Right hindlimb (tissue), 1 donor: Measurements from ENCODE around the gene ULK4.
"Not testable (repeated sequence)": the region's sequence is repeated elsewhere in the genome, so short reads cannot be mapped to it uniquely, and the experiment has no call there.

Source experiments
- DNase-seq: peaks from one replicate; pipeline ENCODE4 v3.0.0-alpha.2; 2018

Gene ULK4

DNA sequence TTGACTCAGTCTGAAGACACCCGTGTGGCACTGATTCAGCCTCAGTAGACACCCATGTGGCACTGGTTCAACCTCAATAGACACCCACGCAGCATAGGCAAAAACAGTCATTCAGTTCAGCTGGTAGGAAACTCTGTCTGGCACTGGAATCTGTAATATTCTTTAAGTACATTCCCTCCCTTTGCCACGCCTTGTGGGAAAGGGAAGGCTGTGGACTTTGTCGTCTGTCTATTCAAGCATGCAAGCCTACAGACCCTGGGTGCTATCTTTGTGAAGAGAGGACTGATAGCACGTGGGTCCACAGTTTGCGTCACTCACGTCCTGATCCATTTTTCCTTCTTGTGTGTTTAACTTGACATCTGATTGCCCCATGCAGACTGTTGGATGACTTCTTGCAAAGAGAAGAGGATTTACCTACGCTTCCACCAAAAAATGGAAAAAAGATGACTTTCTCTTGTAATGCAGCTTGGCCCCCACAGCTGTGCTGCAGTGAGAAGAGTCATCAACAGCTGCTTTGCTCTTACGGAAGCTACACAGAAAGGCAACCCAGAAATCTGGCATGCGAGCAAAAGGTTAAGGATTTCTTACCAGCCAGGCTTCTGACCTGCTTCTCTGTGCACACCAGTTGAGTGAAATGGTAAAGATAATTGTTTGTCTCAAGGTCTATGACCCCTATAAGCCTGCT, 278.1 kb downstream of the ULK4 start:
- DNase-seq, result no peak

DNA sequence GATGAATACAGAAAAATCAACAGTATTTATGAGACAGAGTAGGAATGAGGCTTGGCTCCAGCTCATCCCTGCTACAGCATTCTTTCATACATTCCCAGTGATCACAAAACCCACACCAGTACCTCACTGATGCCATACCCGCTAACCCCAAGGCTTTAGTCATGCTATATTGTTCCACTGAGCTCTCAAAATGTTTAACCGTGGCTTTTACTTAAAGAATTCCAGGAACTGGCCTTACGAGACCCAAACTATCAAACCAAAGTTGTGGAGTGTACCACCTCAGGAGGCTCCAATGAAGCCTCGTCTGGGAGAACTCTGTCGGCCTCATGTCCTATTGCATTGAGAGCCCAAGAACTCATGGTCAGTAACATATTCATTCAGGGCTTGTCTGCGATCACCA, 278.9 kb downstream of the ULK4 start:
- DNase-seq, result no peak

DNA sequence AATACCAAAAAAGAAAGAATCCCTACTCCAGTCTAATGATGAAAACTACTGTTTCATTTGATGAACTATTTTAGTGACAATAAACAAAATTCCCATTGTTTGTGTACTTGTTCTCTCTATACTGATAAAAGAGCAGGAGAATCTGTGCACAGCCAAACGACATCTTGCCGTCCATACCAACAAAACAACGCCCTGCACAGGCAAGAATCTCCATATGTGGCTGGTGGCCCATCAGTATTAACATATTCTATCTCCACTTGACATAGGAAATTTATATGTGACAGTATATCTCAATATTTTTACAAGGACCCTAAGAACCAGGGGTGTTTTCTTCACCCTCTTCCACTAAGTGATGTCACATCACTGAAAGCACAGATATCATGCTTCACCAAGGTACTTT, 279.5 kb downstream of the ULK4 start:
- no peak for DNase-seq

DNA sequence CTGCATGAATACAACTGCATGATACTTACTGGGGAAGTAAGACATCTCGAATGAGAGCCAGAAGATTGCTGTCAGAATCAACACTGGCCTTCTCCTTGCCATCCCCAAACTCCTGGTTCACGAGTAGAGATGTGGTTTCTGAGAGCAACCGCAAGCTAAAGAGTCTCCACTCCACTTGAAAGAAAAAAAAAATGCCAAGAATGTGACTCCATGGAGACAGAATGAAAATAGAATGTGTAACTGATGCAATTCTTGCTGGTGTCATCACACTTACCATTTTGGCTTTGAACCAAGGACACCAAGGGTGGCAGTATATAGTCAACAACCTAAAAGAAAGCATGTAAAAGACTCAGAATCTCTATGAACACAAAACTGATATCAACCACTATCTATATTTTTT, 280.4 kb downstream of the ULK4 start:
- no peak for DNase-seq

DNA sequence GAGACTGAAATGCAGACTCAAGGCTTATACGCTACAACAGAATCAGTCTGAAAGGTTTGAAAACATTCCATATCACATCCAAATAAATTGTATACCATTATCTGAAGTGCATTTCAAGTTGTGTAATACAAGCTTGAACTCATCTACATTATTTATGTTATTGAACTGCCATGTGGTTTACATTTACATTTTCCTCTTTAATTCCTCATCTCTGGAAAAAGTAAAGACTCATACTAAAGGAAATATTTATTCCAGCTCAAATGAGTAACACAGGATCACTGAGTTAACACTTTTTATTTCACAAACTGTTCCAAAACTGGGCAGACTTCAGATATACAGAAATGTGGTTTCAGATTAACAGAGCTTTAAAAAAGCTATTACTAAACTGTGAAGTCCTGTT, 282.5 kb downstream of the ULK4 start:
- DNase-seq, result no peak

DNA sequence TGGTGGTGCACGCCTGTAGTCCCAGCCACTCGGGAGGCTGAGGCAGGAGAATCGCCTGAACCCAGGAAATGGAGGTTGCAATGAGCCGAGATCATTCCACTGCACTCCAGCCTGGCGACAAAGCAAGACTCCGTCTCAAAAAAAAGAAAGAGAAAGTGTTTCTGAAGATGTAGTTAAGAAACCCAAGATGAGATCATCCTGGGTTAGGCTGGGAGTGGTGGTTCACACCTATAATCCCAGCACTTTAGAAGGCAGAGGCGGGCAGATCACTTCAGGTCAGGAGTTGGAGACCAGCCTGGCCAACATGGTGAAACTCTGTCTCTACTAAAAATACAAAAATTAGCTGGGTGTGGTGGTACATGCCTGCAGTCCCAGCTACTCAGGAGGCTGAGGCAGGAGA, 286.8 kb downstream of the ULK4 start:
- not testable (repeated sequence) for DNase-seq

DNA sequence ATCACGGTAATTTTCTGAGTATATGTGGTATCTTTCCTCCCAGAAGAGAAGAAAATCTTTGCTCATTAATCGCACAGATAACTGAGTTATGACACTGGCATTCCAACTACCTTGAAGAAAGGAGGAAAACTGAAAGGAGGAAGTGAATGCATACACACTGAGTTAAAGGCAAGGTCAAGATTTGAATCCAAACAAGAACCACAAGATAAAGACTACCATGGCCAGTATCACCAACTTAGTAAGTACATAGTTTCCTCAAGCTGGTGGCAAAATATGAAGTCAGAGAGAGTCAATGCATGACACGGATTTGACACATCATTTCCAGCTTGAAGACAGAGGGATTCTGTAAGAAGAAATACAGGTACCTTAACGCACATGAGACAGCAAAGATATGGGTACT, 287.5 kb downstream of the ULK4 start:
- DNase-seq, result no peak

DNA sequence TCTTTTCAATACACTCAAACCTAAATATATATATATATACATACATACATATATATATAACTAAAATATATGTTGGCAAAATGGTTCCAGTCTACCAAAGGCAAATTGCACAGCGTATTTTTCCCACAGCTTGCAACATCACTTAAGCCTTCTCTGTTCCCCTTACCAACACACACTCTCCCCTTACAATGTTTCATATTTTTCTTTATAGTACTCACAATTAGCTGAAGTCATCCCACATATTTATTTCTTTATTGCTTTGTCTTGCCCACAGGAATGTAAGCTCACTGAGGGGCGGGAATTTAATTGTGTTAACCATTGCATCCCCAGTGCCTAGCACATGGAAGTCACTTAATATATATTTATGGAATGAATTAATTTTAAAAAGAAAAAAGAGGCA, 288.3 kb downstream of the ULK4 start:
- no peak for DNase-seq

DNA sequence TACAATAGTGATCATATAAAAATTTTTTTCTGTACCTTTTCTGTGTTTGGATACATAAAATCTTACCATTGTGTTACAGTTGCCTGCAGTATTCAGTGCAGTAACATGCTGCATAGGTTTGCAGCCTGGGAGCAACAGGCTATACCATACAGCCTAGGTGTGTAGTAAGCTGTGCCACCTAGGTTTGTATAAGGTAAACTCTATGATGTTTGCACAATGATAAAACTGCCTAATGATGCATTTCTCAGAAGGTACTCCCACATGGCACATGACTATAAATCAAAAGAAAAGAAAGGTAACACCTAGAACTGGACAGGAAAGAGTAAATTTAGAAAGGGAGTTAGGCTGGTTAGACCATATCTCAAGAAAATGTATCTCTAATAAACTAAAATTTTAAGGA, 293.5 kb downstream of the ULK4 start:
- no peak for DNase-seq

DNA sequence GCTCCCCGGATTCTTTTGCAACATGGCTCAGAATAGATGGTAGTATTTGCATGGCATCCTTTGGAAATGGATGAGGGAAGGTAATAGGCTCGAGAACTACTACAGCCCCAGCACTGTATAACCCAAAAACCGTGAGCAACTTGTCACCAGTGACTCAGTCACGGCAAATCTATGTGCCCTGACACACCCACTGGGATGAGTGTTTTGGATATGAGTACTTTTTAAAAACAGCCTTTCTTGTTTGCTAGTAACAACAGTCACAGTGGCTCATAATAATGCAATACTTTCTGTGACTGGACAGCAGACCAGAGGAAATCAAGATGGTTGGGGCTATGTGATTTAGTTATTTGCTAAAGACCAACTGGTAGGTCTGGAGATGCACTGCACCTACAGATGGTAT, 299.6 kb downstream of the ULK4 start:
- no peak for DNase-seq

DNA sequence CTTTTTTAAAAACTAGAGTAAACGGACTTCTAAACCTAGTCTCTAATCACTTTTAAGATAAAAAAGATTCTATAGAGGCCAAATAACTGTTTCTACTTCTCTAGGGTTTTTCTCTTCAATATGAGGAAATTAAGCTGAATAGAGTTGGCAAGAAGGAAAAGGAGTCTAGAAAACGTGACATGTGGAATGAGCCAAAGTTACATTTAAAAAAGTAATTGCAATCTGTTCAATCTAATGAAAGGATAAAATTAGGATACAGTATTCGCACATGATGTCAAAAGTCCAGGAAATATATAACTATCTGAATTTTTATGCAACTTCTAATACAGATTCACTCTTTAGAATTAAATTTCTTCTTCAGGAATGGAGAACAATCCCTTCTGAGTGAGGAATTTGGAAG, 300.1 kb downstream of the ULK4 start:
- DNase-seq, result no peak

DNA sequence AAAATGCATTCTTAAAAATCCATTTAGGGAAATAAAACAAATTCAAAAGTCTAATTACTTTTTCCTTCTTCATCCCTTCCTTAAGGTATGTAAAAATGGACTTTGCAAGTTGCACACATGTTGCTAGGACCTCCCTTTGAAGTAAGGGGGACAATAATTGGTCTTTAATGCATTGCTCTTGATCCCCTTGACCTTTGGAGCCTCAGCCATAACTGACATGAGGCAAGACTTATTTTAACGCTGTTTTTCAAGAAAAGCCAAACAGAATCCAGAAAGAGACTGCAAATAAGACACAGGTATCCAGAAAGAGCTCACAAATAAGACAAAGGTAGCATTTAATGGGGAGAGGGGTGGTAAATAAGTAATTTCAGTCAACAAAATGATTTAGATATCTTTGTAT, 301.4 kb downstream of the ULK4 start:
- no peak for DNase-seq

DNA sequence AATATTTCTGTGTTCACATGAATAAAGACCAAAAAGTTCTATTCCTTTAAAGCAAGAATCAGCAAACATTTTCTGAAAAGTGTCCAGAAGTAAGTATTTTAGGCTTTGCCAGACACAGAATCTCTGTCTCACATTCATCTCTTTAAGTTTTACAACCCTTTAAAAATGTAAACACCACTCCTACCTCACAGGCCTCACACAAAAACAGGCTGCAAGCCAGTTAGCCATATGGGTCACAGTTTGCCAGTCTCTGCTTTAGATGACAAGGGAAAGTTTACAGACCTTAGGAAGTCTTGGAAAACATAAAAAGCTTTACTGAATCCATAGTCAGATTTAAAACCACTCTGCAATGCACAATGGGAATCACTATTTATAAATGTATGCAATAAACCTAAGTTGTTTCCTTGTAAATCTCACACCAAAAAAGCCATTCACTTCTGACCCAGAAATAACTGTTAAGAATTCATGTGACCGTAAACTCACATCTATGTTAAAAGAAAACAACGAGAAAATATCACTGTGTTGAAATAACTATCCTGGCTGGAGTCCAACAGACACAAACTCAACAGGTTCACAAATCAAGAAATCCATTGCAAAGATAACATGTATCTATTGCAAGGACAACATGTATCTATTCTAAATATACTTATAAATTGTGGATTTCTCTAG, 308.2 kb downstream of the ULK4 start:
- no peak for DNase-seq

DNA sequence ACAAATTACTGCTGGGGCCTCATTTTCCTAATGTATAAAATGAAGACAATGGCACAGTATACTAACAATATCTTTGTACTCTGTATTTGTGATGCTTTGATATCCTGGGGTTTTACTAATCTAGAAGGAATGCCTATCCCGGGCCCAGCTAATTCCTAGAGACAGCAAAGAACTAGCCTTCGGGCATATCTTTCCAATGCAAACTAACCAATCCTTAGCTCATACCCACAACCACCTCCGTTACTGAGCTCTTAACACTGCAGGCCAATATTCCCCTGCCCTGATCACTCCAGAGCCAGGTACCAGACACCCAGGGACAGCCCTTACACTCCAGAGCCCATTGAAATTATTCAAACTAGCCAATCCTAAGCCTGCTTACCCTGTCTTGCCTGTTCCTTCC, 309.0 kb downstream of the ULK4 start:
- no peak for DNase-seq

DNA sequence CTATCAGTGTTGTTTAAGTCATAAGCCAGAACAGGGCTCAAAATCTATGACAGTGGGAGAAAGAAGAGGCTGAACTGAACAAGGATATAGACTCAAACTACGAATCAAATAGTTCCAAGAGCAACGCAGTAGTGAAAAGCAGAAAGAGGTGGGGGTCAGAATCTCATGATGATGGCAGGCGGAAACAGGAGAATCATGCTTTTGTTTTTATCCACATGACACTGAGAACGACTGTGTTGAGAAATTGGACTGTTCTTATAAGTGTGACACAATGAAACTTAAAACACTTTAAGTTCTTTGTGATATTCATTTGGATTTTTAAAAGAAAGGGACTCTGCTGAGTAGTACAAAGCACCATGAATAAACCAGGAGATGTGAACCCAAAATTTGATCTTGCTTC, 309.4 kb downstream of the ULK4 start:
- no peak for DNase-seq

DNA sequence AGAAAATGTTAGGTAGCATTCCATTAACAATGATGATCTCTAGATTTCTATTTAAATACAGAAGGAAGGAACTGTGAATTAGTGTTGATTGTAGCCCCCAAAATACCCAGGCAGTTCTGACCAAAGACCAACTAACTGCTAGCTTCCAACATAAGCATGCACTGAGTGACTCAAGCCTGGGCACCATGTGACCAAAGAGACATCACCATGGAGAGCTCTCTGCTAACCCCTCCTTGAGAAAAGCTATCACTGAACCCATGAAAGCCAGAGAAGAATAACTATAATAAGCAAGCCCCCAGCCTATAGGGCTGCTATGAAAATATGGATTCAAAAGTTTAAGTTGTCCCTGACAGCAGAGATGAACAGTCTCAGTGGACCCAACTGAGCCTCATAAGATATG, 310.2 kb downstream of the ULK4 start:
- DNase-seq, result no peak

DNA sequence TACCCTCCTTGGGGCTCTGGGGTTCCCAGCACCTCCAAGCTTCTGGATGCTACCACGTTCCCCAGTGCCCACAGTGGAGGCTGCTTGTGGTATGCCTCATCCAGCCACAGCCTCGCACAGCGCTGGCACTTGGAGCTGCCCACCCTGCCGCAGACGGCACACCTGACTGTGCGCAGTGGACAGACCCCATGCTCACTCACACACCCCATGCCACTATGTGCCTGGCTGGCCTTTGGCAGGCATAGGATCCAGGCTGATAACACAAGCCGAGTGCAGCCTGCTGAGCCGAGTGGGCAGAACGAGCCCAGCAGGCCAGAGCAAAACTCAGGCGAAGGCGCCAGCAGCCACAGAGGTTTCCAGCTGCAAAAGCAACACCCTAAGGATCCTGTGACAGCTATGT, 311.5 kb downstream of the ULK4 start:
- DNase-seq, result no peak

DNA sequence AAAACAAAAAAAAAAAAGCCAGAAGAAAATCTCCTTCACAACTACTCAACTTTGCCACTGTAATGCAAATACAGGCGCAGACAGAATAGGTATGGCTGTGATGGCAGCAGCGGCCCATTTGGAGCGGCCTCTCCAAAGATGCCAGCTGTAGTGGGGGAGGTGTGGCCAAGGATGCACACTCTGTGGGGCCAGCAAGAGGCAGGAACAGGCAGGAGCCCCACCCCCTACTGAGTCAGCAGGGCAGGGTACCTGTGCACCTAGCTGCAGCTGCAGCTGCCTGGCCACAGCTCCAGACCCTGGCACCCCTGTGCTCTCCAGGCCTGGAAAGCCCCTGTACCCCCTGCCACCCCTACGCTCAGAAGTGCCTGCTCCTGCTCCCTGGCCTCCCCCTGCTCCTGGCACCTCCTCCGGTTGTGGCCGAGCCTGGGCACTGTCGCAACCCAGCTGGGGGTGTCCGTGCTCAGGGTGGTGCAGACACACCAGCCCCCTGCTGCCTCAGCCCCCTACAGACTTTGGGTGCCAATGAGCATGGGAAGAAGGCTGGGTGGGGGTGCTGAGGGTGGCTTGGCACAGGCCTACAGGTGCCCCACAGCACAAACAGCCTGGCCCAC, 312.7 kb downstream of the ULK4 start:
- DNase-seq, result no peak

DNA sequence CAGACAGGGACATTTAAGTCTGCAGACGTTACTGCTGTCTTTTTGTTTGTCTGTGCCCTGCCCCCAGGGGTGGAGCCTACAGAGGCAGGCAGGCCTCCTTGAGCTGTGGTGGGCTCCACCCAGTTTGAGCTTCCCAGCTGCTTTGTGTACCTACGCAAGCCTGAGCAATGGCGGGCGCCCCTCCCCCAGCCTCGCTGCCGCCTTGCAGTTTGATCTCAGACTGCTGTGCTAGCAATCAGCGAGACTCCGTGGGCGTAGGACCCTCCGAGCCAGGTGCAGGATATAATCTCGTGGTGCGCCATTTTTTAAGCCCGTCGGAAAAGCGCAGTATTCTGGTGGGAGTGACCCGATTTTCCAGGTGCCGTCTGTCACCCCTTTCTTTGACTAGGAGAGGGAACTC, 314.2 kb downstream of the ULK4 start:
- not testable (repeated sequence) for DNase-seq

DNA sequence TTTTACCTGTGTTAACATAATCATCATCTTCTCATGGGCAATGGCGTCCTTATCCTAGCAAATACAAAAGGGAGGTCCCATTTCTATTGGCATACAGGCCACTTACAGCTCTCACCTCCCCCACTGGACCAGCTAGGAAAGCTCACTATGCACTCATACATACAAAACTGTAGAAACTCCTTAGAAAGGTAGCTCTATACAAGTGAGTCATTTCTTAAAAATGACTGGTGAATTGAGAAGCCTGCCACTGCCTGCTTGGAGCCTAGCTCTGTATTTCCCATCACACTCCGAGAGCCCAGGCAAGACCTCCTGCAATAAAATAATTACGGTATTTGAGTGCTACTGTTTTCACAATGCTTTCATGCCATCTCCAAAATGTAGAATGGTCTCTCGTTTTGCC, 321.8 kb downstream of the ULK4 start:
- DNase-seq, result no peak

DNA sequence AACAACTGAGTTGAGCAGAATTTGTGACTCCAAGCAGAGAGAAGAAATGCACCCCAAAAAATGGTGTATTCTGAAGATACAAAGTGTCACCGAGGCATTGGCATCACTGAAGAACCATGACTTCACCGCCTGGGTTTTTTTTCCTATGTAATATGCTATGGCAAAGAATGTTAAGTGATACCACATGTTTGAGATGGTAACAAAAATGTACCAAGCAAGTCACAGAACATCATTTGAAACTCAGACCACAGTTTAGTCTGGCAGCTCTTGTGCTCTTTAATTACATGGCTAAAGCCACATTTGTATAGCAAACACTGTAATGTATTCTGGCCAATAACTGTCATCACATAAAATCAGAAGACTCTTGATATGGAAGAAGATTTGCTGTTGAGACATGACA, 323.5 kb downstream of the ULK4 start:
- no peak for DNase-seq

DNA sequence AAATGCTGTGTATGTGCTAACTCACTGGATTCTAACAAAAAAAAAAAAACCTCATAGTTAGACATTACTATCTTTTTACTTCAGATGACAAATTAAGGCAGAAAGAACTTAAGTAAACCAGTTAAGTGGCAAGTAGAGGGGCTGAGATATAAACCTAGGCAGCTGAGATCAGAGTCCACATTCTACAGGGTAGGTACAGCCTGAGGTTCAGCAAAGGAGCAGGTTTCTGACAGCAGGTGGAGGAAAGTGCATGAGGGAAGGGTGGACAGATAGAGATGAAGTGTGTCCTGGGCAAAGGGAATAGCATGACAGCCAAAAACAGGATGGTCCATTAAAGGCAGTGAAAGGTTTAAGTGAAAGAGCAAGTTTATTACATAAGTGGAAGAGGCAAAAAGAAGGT, 329.2 kb downstream of the ULK4 start:
- no peak for DNase-seq

DNA sequence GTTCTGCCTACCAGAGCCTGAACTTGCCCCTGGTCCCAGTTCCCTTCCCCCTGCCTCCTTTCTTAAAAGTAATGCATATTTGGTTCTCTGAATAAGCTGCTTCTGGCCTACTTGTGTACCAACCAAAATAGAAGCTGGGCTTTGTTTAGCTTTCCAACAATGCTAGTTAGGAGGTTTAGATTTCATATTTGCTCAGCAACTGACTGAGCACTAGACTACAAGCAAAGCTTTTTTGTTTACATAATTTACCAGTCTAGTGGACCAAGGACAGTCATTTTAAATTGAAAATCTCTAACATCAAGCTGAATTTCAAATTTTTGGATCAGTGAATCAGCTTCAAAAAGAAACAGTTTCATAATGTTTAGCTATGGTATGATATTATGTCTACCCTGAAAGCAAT, 331.2 kb downstream of the ULK4 start:
- no peak for DNase-seq

DNA sequence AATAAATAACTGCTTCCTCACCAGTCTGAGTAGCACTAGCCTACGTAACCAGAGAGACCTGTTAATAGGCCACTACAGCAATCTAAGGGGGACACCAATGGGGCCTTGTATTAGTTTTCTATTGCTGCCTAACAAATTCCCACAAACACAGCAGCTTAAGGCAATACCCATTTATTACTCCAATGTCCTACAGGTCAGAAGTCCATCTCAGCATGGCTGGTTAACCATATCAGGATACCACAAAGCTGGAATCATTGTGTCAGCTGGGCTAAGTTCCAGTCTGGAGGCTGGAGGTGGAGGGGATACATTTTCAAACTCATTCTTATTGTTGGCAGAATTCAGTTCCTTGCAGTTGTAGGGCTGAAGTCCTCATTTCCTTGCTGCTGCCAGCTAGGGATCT, 331.9 kb downstream of the ULK4 start:
- peak; percentile 22 for DNase-seq

DNA sequence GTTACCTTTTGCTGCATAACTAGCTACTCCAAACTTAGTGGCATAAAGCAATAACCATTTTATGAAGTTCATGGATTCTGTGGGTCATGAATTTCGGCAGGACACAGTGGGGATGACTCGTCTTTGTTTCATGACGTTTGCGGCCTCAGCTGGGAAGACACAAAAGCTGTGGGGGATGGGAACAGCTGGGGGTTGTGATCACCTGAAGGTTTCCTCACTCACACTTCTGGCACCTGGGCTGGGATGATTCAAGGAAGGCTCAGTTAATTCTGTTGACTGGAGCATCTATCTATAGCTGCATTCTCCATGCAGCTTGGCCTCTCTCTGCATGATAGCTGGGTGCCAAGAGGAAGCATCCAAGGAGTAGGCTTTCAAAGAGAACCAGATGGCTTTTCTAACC, 332.8 kb downstream of the ULK4 start:
- no peak for DNase-seq
